ENCODE measurements around the gene GABBR2. TPM values are rescaled to one million over a fixed set of nuclear protein-coding genes. Genes with fewer than 3 reads are reported as not detected.

The GABBR2 gene
- total RNA-seq, 1 experiment from 2014 or later = 0.23 TPM

- H3K36me3 ChIP-seq (ENCODE audit: control insufficient read depth, insufficient read depth, low read length) = no peaks in the 10 kb centered on the region
- no peak overlapping the region for H3K4me3 Mint-ChIP-seq (ENCODE audit: unreplicated experiment)
- ChIA-PET POLR2A (no interaction called here), CTCF (interaction anchor here (0.7 kb wide), 1 partner anchor 76 kb away, joined by 3 read pairs; no protein-coding TSS in a partner anchor)
- no peak overlapping the region for H3K27ac Mint-ChIP-seq (ENCODE audit: unreplicated experiment)
- no peaks in the 10 kb centered on the region for H3K36me3 Mint-ChIP-seq (ENCODE audit: insufficient read depth, unreplicated experiment)
- peaks cover 13% of the 10 kb centered on the region for H3K4me1 ChIP-seq
- TF ChIP-seq CTCF (IDR thresholded peaks at IDR 0.05; ENCODE audit: insufficient read depth in 1 of 2, low read depth in 1 of 2, low read length in 1 of 2, severe bottlenecking in 1 of 2, unreplicated experiment in 1 of 2) = no peak
- intact Hi-C loops (cut with micrococcal nuclease; ENCODE audit: unreplicated experiment) = no loop called here
- no peak overlapping the region for H3K4me3 ChIP-seq (ENCODE audit: low read depth, low read length)
- BruUV-seq (replicated peaks) = no TSS peak
- peaks cover 21% of the 10 kb centered on the region for H3K4me1 Mint-ChIP-seq (ENCODE audit: low read depth, unreplicated experiment)
- no peaks in the 10 kb centered on the region for H3K9me3 ChIP-seq
- H3K27me3 ChIP-seq (replicated peaks; ENCODE audit: control insufficient read depth, insufficient read depth, low read length) = no peaks in the 10 kb centered on the region
- DNase-seq = no peak
- H3K9me3 Mint-ChIP-seq (ENCODE audit: unreplicated experiment) = peaks cover 13% of the 10 kb centered on the region
- peaks cover 3% of the 10 kb centered on the region for H3K27me3 Mint-ChIP-seq (ENCODE audit: insufficient read depth, unreplicated experiment)
Observed at GRCh38 chr9:98577446-98577845, 131.3 kb downstream of the GABBR2 start.

- intact Hi-C loops (cut with micrococcal nuclease; ENCODE audit: unreplicated experiment) = no loop called here
- no TSS peak for BruUV-seq (replicated peaks)
Observed at GRCh38 chr9:98576859-98577258, 131.9 kb downstream of the GABBR2 start.

GRCh38 chr9:98576354-98576753, 132.4 kb downstream of the GABBR2 start:
- Mint-ChIP-seq H3K9me3 (ENCODE audit: unreplicated experiment) (peaks cover 13% of the 10 kb centered on the region), H3K4me3 (ENCODE audit: unreplicated experiment) (no peak overlapping the region), H3K27ac (ENCODE audit: unreplicated experiment) (peak overlapping the region; percentile 8), H3K27me3 (ENCODE audit: insufficient read depth, unreplicated experiment) (peaks cover 3% of the 10 kb centered on the region), H3K36me3 (ENCODE audit: insufficient read depth, unreplicated experiment) (no peaks in the 10 kb centered on the region), H3K4me1 (ENCODE audit: low read depth, unreplicated experiment) (peaks cover 21% of the 10 kb centered on the region)
- Histone ChIP-seq H3K36me3 (ENCODE audit: control insufficient read depth, insufficient read depth, low read length) (no peaks in the 10 kb centered on the region), H3K4me3 (ENCODE audit: low read depth, low read length) (no peak overlapping the region), H3K27me3 (replicated peaks; ENCODE audit: control insufficient read depth, insufficient read depth, low read length) (no peaks in the 10 kb centered on the region), H3K9me3 (no peaks in the 10 kb centered on the region), H3K4me1 (peaks cover 9% of the 10 kb centered on the region)
- intact Hi-C loops (cut with micrococcal nuclease; ENCODE audit: unreplicated experiment) = no loop called here
- no peak for DNase-seq
- ChIA-PET CTCF (no interaction called here), POLR2A (no interaction called here)
- no peak for TF ChIP-seq CTCF (IDR thresholded peaks at IDR 0.05; ENCODE audit: insufficient read depth in 1 of 2, low read depth in 1 of 2, low read length in 1 of 2, severe bottlenecking in 1 of 2, unreplicated experiment in 1 of 2)
- BruUV-seq (replicated peaks) = no TSS peak

More at GRCh38 chr9:98576859-98577258, 131.9 kb downstream of the GABBR2 start:
- H3K9me3 ChIP-seq = no peaks in the 10 kb centered on the region
- H3K4me3 ChIP-seq (ENCODE audit: low read depth, low read length) = no peak overlapping the region
- TF ChIP-seq CTCF (IDR thresholded peaks at IDR 0.05; ENCODE audit: insufficient read depth in 1 of 2, low read depth in 1 of 2, low read length in 1 of 2, severe bottlenecking in 1 of 2, unreplicated experiment in 1 of 2) = no peak
- Mint-ChIP-seq H3K36me3 (ENCODE audit: insufficient read depth, unreplicated experiment) (no peaks in the 10 kb centered on the region), H3K4me3 (ENCODE audit: unreplicated experiment) (no peak overlapping the region), H3K27me3 (ENCODE audit: insufficient read depth, unreplicated experiment) (peaks cover 3% of the 10 kb centered on the region), H3K9me3 (ENCODE audit: unreplicated experiment) (peaks cover 13% of the 10 kb centered on the region), H3K27ac (ENCODE audit: unreplicated experiment) (no peak overlapping the region), H3K4me1 (ENCODE audit: low read depth, unreplicated experiment) (peaks cover 21% of the 10 kb centered on the region)
- ChIA-PET POLR2A (no interaction called here), CTCF (interaction anchor here (0.7 kb wide), 1 partner anchor 75 kb away, joined by 3 read pairs; no protein-coding TSS in a partner anchor)
- no peak for DNase-seq
- H3K4me1 ChIP-seq = peaks cover 10% of the 10 kb centered on the region
- no peaks in the 10 kb centered on the region for H3K27me3 ChIP-seq (replicated peaks; ENCODE audit: control insufficient read depth, insufficient read depth, low read length)
- H3K36me3 ChIP-seq (ENCODE audit: control insufficient read depth, insufficient read depth, low read length) = no peaks in the 10 kb centered on the region

Data from Caco-2 (cell line).